NCI-H524 (cell line): Measurements from ENCODE around the gene SSBP2.
A peak's percentile ranks its signal among the peaks of the same experiment; 100 is the strongest.

Experiments used
- DNase-seq, 2 experiments: peaks; one replicate each; lab custom pipeline; 2025; lab: John Stamatoyannopoulos, UW

Gene SSBP2

GRCh38 chr5:81766611-81767010 is 15.7 kb upstream of the SSBP2 start:
- DNase-seq: no peak

- DNase-seq: no peak
These were observed 12.5 kb upstream of the SSBP2 start for GRCh38 chr5:81763294-81763928.

- no peak for DNase-seq
These were observed 12.0 kb upstream of the SSBP2 start for GRCh38 chr5:81762853-81763252.

- DNase-seq: no peak
These were observed 11.5 kb upstream of the SSBP2 start for GRCh38 chr5:81762401-81762800.

- DNase-seq: no peak
These were observed 11.1 kb upstream of the SSBP2 start for GRCh38 chr5:81761970-81762369.

GRCh38 chr5:81761270-81761669 is 10.4 kb upstream of the SSBP2 start:
- no peak for DNase-seq

GRCh38 chr5:81760521-81760920 is 9.6 kb upstream of the SSBP2 start:
- no peak for DNase-seq

GRCh38 chr5:81759632-81760005 is 8.7 kb upstream of the SSBP2 start:
- no peak for DNase-seq

- no peak for DNase-seq
These were observed 6.5 kb upstream of the SSBP2 start for GRCh38 chr5:81757404-81757803.

GRCh38 chr5:81756016-81756415 is 5.1 kb upstream of the SSBP2 start:
- no peak for DNase-seq

GRCh38 chr5:81755320-81755719 is 4.4 kb upstream of the SSBP2 start:
- DNase-seq: no peak

- no peak for DNase-seq
These were observed 3.7 kb upstream of the SSBP2 start for GRCh38 chr5:81754621-81755020.

GRCh38 chr5:81753429-81753828 is 2.5 kb upstream of the SSBP2 start:
- DNase-seq: no peak

- DNase-seq: no peak
These were observed 1.7 kb upstream of the SSBP2 start for GRCh38 chr5:81752644-81752963.

GRCh38 chr5:81751836-81752643 is 1.1 kb upstream of the SSBP2 start:
- DNase-seq: peak; percentile 81 to 93

GRCh38 chr5:81750308-81751008 is 439 bp downstream of the SSBP2 start:
- DNase-seq: no peak

GRCh38 chr5:81749561-81750307 is 1.2 kb downstream of the SSBP2 start:
- DNase-seq: peak; percentile 20 to 46

- peak in 1 of 2 experiments; percentile 42 for DNase-seq
These were observed 1.7 kb downstream of the SSBP2 start for GRCh38 chr5:81749192-81749560.

GRCh38 chr5:81748556-81748955 is 2.3 kb downstream of the SSBP2 start:
- DNase-seq: peak in 1 of 2 experiments; percentile 41

GRCh38 chr5:81747030-81747429 is 3.9 kb downstream of the SSBP2 start:
- no peak for DNase-seq

- no peak for DNase-seq
These were observed 10.1 kb downstream of the SSBP2 start for GRCh38 chr5:81740758-81741157.

GRCh38 chr5:81739291-81739690 is 11.6 kb downstream of the SSBP2 start:
- DNase-seq: no peak

GRCh38 chr5:81729276-81729675 is 21.6 kb downstream of the SSBP2 start:
- no peak for DNase-seq
